ENCODE measurements around the gene ELK3.

GRCh38 chr12:96212456-96213375 lies 18.5 kb downstream of the ELK3 start:
- TF ChIP-seq CTCF (IDR thresholded peaks at IDR 0.05) (no peak), KDM1A (IDR thresholded peaks at IDR 0.05; ENCODE audit: low read depth) (no peak), MYC (IDR thresholded peaks at IDR 0.05; ENCODE audit: borderline replicate concordance, low read length) (no peak), MAZ (IDR thresholded peaks at IDR 0.05; ENCODE audit: borderline replicate concordance, low read depth, low read length) (no peak), MAX (IDR thresholded peaks at IDR 0.05) (no peak), CHD4 (IDR thresholded peaks at IDR 0.05; ENCODE audit: borderline replicate concordance) (no peak), GATA3 (IDR thresholded peaks at IDR 0.05; ENCODE audit: borderline replicate concordance) (no peak)
- TF ChIP-seq, protein P1, sequence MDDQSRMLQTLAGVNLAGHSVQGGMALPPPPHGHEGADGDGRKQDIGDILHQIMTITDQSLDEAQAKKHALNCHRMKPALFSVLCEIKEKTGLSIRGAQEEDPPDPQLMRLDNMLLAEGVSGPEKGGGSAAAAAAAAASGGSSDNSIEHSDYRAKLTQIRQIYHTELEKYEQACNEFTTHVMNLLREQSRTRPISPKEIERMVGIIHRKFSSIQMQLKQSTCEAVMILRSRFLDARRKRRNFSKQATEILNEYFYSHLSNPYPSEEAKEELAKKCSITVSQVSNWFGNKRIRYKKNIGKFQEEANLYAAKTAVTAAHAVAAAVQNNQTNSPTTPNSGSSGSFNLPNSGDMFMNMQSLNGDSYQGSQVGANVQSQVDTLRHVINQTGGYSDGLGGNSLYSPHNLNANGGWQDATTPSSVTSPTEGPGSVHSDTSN (IDR thresholded peaks at IDR 0.05): no peak

Measured in A549 (cell line).